GM10248 (cell line): Measurements from ENCODE around the gene IL17RD.

Experiments
- CTCF ChIA-PET: fragments of 300-600 bp; sonication (Branson Sonifier 250); formaldehyde crosslinking; extraction: SDS; loops from one replicate; lab custom pipeline; 2021; ENCODE audit warnings: antibody characterized with exemption; lab: Yijun Ruan, JAX
- POLR2A ChIA-PET: fragments of 350-650 bp; sonication (Branson Sonifier 250); formaldehyde crosslinking; extraction: SDS; loops from one replicate; lab custom pipeline; 2020; ENCODE audit warnings: antibody characterized with exemption; lab: Yijun Ruan, JAX
- DNase-seq: peaks from one replicate; pipeline ENCODE4 v3.0.0; 2012; ENCODE audit errors: extremely low spot score
- CTCF ChIP-seq: IDR thresholded peaks from 2 replicates; pipeline ENCODE4 v1.5.1; 2012; ENCODE audit warnings: mild to moderate bottlenecking, low read depth; ENCODE audit errors: extremely low read depth, missing control alignments, control extremely low read depth

IL17RD gene

GRCh38 chr3:57154470-57155309, 10.5 kb downstream of the IL17RD start:
- TF ChIP-seq CTCF = no peak
- ChIA-PET CTCF (interaction anchor here (1.0 kb wide), 1 partner anchor 16 kb away, joined by 3 read pairs; no protein-coding TSS in a partner anchor), POLR2A (no interaction called here)

GRCh38 chr3:57152151-57153143, 12.7 kb downstream of the IL17RD start:
- DNase-seq = no peak
- CTCF ChIA-PET = no interaction called here
- no peak for TF ChIP-seq CTCF
- POLR2A ChIA-PET = no interaction called here

More at GRCh38 chr3:57154470-57155309, 10.5 kb downstream of the IL17RD start:
- DNase-seq = no peak

GRCh38 chr3:57151749-57152148, 13.4 kb downstream of the IL17RD start:
- POLR2A ChIA-PET = no interaction called here
- no peak for TF ChIP-seq CTCF
- no peak for DNase-seq
- CTCF ChIA-PET = no interaction called here

GRCh38 chr3:57151021-57151449, 14.1 kb downstream of the IL17RD start:
- TF ChIP-seq CTCF = no peak
- ChIA-PET CTCF (no interaction called here), POLR2A (no interaction called here)
- DNase-seq = no peak

GRCh38 chr3:57150113-57150581, 15.0 kb downstream of the IL17RD start:
- POLR2A ChIA-PET = no interaction called here

More at GRCh38 chr3:57150113-57150581, 15.0 kb downstream of the IL17RD start:
- CTCF ChIA-PET = no interaction called here
- no peak for DNase-seq
- TF ChIP-seq CTCF = no peak
